Epithelial cell of esophagus (primary cell): ENCODE results near the gene TAF3.

ENCODE experiments used
- DNase-seq: peaks from one replicate; pipeline ENCODE4 v3.0.0; 2010; ENCODE audit warnings: low read depth
- H3K4me3 ChIP-seq: 2 replicates; pipeline ENCODE4 v1.5.1; 2011; ENCODE audit warnings: mild to moderate bottlenecking, low read length, control low read depth
- CTCF ChIP-seq: IDR thresholded peaks from 2 replicates; pipeline ENCODE4 v1.5.1; 2011; ENCODE audit warnings: low read depth, mild to moderate bottlenecking, low read length, control low read depth, inconsistent platforms; ENCODE audit not compliant: insufficient read depth; ENCODE audit errors: missing control alignments

Gene TAF3

GRCh38 chr10:8056871-8057331 is 238.6 kb downstream of the TAF3 start:
- no peak for DNase-seq
- H3K4me3 ChIP-seq = no peak overlapping the region
- no peak for TF ChIP-seq CTCF

GRCh38 chr10:8057636-8058273 is 239.4 kb downstream of the TAF3 start:
- no peak for TF ChIP-seq CTCF
- no peak for DNase-seq
- no peak overlapping the region for H3K4me3 ChIP-seq

GRCh38 chr10:8058274-8059111 is 240.2 kb downstream of the TAF3 start:
- no peak for TF ChIP-seq CTCF
- H3K4me3 ChIP-seq = no peak overlapping the region
- no peak for DNase-seq

GRCh38 chr10:8059191-8059936 is 241.1 kb downstream of the TAF3 start:
- TF ChIP-seq CTCF = no peak
- no peak for DNase-seq
- H3K4me3 ChIP-seq = no peak overlapping the region

GRCh38 chr10:8060010-8060703 is 241.9 kb downstream of the TAF3 start:
- DNase-seq = no peak
- TF ChIP-seq CTCF = no peak
- H3K4me3 ChIP-seq = no peak overlapping the region

GRCh38 chr10:8060704-8061121 is 242.4 kb downstream of the TAF3 start:
- DNase-seq = no peak
- TF ChIP-seq CTCF = no peak
- H3K4me3 ChIP-seq = no peak overlapping the region
